H1 (cell line): ENCODE results near the gene PALD1. TPM values are rescaled to one million over a fixed set of nuclear protein-coding genes. Genes with fewer than 3 reads are reported as not detected.

Source experiments
- CTCF ChIA-PET: fragments of 300-600 bp; sonication (Branson Sonifier 250); formaldehyde crosslinking; loops from one replicate; lab custom pipeline; 2021; ENCODE audit not compliant: partially characterized antibody; lab: Charles Lee
- POLR2A ChIA-PET: fragments of 300-600 bp; sonication (Branson Sonifier 250); formaldehyde crosslinking; loops from one replicate; lab custom pipeline; 2021; ENCODE audit warnings: inconsistent platforms; ENCODE audit not compliant: partially characterized antibody; lab: Charles Lee
- DNase-seq, 2 experiments: peaks; one replicate each; pipeline versions ENCODE4 v3.0.0 to v3.0.0-alpha.2; 2010 to 2022; ENCODE audit warnings: low spot score in 2 of 2, low read depth in 1 of 2, mixed read lengths in 1 of 2
- FAIRE-seq: peaks from 2 replicates; lab custom pipeline; 2011; peaks lifted over from hg19 to GRCh38; lab: Jason Lieb, UNC
- H2AFZ ChIP-seq: 2 replicates; pipeline ENCODE4 v1.8.1; 2012; ENCODE audit warnings: low read length, inconsistent platforms
- H2AK5ac ChIP-seq: 2 replicates; pipeline ENCODE4 v1.6.1; 2013; ENCODE audit warnings: low read depth, low read length
- H2BK120ac ChIP-seq: replicated peaks from 2 replicates; pipeline ENCODE3; 2013; ENCODE audit warnings: low read depth, low read length, inconsistent platforms
- H2BK12ac ChIP-seq: 2 replicates; pipeline ENCODE4 v1.6.1; 2013; ENCODE audit warnings: low read depth, low read length
- H2BK15ac ChIP-seq: 2 replicates; pipeline ENCODE4 v1.6.1; 2013; ENCODE audit warnings: low read length
- H2BK20ac ChIP-seq: 2 replicates; pipeline ENCODE4 v1.6.1; 2013; ENCODE audit warnings: low read length
- H2BK5ac ChIP-seq: 2 replicates; pipeline ENCODE4 v1.6.1; 2013; ENCODE audit warnings: low read depth, low read length
- H3K14ac ChIP-seq: 2 replicates; pipeline ENCODE4 v1.6.1; 2013; ENCODE audit warnings: inconsistent platforms; ENCODE audit not compliant: insufficient read length
- H3K18ac ChIP-seq: 2 replicates; pipeline ENCODE4 v1.6.1; 2013; ENCODE audit warnings: low read length; ENCODE audit errors: extremely low read depth
- H3K23ac ChIP-seq: 2 replicates; pipeline ENCODE4 v1.6.1; 2013; ENCODE audit warnings: inconsistent platforms; ENCODE audit not compliant: insufficient read length
- H3K23me2 ChIP-seq: 2 replicates; pipeline ENCODE4 v1.6.1; 2013; ENCODE audit warnings: low read depth, low read length
- H3K27ac ChIP-seq: 2 replicates; pipeline ENCODE4 v1.6.1; 2011; ENCODE audit warnings: low read depth, low read length, inconsistent platforms
- H3K27me3 ChIP-seq, 4 experiments: replicated peaks in 1 of 4; 1 replicate in 1 of 4; 2 replicates in 3 of 4; pipeline versions ENCODE4 v1.6.1 to v1.8.1; 2011 to 2013; ENCODE audit warnings: low read length in 3 of 4, mild to moderate bottlenecking in 3 of 4, inconsistent platforms in 2 of 4, mixed read lengths in 2 of 4, moderate library complexity in 1 of 4; ENCODE audit not compliant: control insufficient read depth in 3 of 4, insufficient read depth in 3 of 4; ENCODE audit errors: extremely low read depth in 1 of 4
- H3K36me3 ChIP-seq, 4 experiments: 2 replicates each; pipeline versions ENCODE4 v1.6.1 to v1.8.1; 2011 to 2013; ENCODE audit warnings: mild to moderate bottlenecking in 4 of 4, low read length in 3 of 4, moderate library complexity in 2 of 4, control low read depth in 1 of 4, inconsistent platforms in 1 of 4; ENCODE audit not compliant: insufficient read depth in 4 of 4, control insufficient read depth in 2 of 4
- H3K4ac ChIP-seq: replicated peaks from 2 replicates; pipeline ENCODE3; 2013; ENCODE audit warnings: low read length, low read depth, mixed read lengths, inconsistent platforms; ENCODE audit not compliant: insufficient read length
- H3K4me1 ChIP-seq, 4 experiments: replicated peaks in 1 of 4; 1 replicate in 1 of 4; 2 replicates in 3 of 4; pipeline versions ENCODE4 v1.6.1 to v1.8.1; 2011 to 2013; ENCODE audit warnings: low read length in 3 of 4, inconsistent platforms in 2 of 4, mixed read lengths in 1 of 4; ENCODE audit not compliant: insufficient read depth in 4 of 4, control insufficient read depth in 3 of 4
- H3K4me2 ChIP-seq, 2 experiments: 2 replicates each; pipeline versions ENCODE4 v1.6.1 to v1.8.1; 2011 to 2013; ENCODE audit warnings: low read depth in 2 of 2, low read length in 2 of 2, control low read depth in 1 of 2, inconsistent platforms in 1 of 2, mild to moderate bottlenecking in 1 of 2; ENCODE audit not compliant: insufficient read depth in 1 of 2
- H3K4me3 ChIP-seq, 4 experiments: fragments of 200-600, 300-600 bp in 1 of 4; sonication (generic), shearing (Covaris generic), sonication (Bioruptor Twin) in 1 of 4; 2 replicates each; pipeline versions ENCODE4 v1.5.1 to v1.8.1; 2011 to 2016; ENCODE audit warnings: low read length in 4 of 4, low read depth in 3 of 4, control low read depth in 2 of 4, inconsistent platforms in 2 of 4, mild to moderate bottlenecking in 2 of 4, mixed read lengths in 1 of 4, moderate library complexity in 1 of 4; ENCODE audit not compliant: insufficient read depth in 2 of 4; ENCODE audit errors: extremely low read depth in 1 of 4
- H3K56ac ChIP-seq: replicated peaks from 2 replicates; pipeline ENCODE3; 2013; ENCODE audit warnings: low read depth, mild to moderate bottlenecking, mixed read lengths, low read length, inconsistent platforms; ENCODE audit not compliant: insufficient read length
- H3K79me1 ChIP-seq: 2 replicates; pipeline ENCODE4 v1.6.1; 2013; ENCODE audit warnings: low read depth, low read length, control low read depth
- H3K79me2 ChIP-seq, 2 experiments: 2 replicates each; pipeline versions ENCODE4 v1.6.1 to v1.8.1; 2012 to 2013; ENCODE audit warnings: low read length in 2 of 2, mild to moderate bottlenecking in 2 of 2, inconsistent platforms in 1 of 2; ENCODE audit not compliant: insufficient read depth in 2 of 2, control insufficient read depth in 1 of 2
- H3K9ac ChIP-seq, 4 experiments: replicated peaks in 1 of 4; 1 replicate in 1 of 4; 2 replicates in 3 of 4; pipeline versions ENCODE4 v1.6.1 to v1.8.1; 2011 to 2013; ENCODE audit warnings: low read depth in 3 of 4, low read length in 3 of 4, control low read depth in 2 of 4, mild to moderate bottlenecking in 2 of 4, moderate library complexity in 2 of 4, inconsistent platforms in 1 of 4; ENCODE audit errors: extremely low read depth in 1 of 4
- H3K9me3 ChIP-seq, 2 experiments: 2 replicates each; pipeline versions ENCODE4 v1.6.1 to v1.8.1; 2012 to 2013; ENCODE audit warnings: mild to moderate bottlenecking in 2 of 2, moderate library complexity in 2 of 2, control low read depth in 1 of 2, inconsistent platforms in 1 of 2, low read depth in 1 of 2, low read length in 1 of 2, mixed read lengths in 1 of 2; ENCODE audit not compliant: insufficient read depth in 2 of 2
- H4K20me1 ChIP-seq, 2 experiments: replicated peaks in 1 of 2; 2 replicates each; pipeline versions ENCODE3 to v1.8.1; 2011 to 2013; ENCODE audit warnings: inconsistent platforms in 2 of 2, low read length in 2 of 2, mild to moderate bottlenecking in 1 of 2; ENCODE audit not compliant: insufficient read depth in 2 of 2, control insufficient read depth in 1 of 2
- H4K5ac ChIP-seq: 2 replicates; pipeline ENCODE4 v1.6.1; 2013; ENCODE audit warnings: low read length, low read depth, mixed read lengths, inconsistent platforms; ENCODE audit not compliant: insufficient read length
- H4K8ac ChIP-seq: 2 replicates; pipeline ENCODE4 v1.8.0; 2013; ENCODE audit warnings: mild to moderate bottlenecking, moderate library complexity, low read length, inconsistent platforms; ENCODE audit not compliant: insufficient read depth; ENCODE audit errors: extremely low read depth
- H4K91ac ChIP-seq: replicated peaks from 2 replicates; pipeline ENCODE3; 2013; ENCODE audit warnings: low read length, mixed read lengths, inconsistent platforms; ENCODE audit not compliant: insufficient read length
- CTCF ChIP-seq, 3 experiments: IDR thresholded peaks; 1 replicate in 2 of 3; 2 replicates in 1 of 3; pipeline versions ENCODE4 v1.5.1 to v1.6.1; 2011; ENCODE audit warnings: low read length in 3 of 3, mild to moderate bottlenecking in 3 of 3, inconsistent platforms in 2 of 3, low read depth in 1 of 3, moderate library complexity in 1 of 3; ENCODE audit not compliant: insufficient read depth in 1 of 3; ENCODE audit errors: control extremely low read depth in 1 of 3
- GTF2F1 ChIP-seq: IDR thresholded peaks from 2 replicates; pipeline ENCODE4 v1.6.1; 2012; ENCODE audit warnings: low read depth, low read length, improper control_type of control experiment, borderline replicate concordance
- MAX ChIP-seq: IDR thresholded peaks from 2 replicates; pipeline ENCODE4 v1.6.1; 2012; ENCODE audit warnings: inconsistent platforms
- RAD21 ChIP-seq, 2 experiments: IDR thresholded peaks in 1 of 2; conservative IDR thresholded peaks in 1 of 2; 2 replicates each; pipeline ENCODE4 v1.6.1; 2011; ENCODE audit warnings: low read depth in 2 of 2, low read length in 2 of 2, improper control_type of control experiment in 1 of 2, inconsistent platforms in 1 of 2, mild to moderate bottlenecking in 1 of 2, moderate library complexity in 1 of 2
- RFX5 ChIP-seq: IDR thresholded peaks from 2 replicates; pipeline ENCODE4 v1.6.1; 2011; ENCODE audit warnings: low read depth, low read length, improper control_type of control experiment, borderline replicate concordance
- RNF2 ChIP-seq: fragments of 200-900, 300-1000 bp; sonication (generic); IDR thresholded peaks from 2 replicates; pipeline ENCODE4 v1.7.1; 2016; ENCODE audit warnings: borderline replicate concordance, low read depth, mild to moderate bottlenecking, antibody characterized with exemption, low read length; ENCODE audit not compliant: poor library complexity, severe bottlenecking; ENCODE audit errors: missing control alignments
- WGBS, 2 experiments: shearing (Covaris generic) in 1 of 2; methylation state at CpG; one replicate each; pipeline versions ENCODE4 v1.1.6 to v1.1.7; 2013 to 2015; ENCODE audit warnings: low lambda C conversion rate in 2 of 2, mixed read lengths in 2 of 2, inconsistent platforms in 1 of 2, low coverage in 1 of 2, missing lambda C conversion rate in 1 of 2; ENCODE audit not compliant: insufficient replicate concordance in 2 of 2, insufficient coverage in 1 of 2, insufficient read length in 1 of 2; ENCODE audit errors: extremely low coverage in 1 of 2, missing lambda C conversion rate in 1 of 2; 5-methylcytosine and 5-hydroxymethylcytosine counted together
- polyA plus RNA-seq, 7 experiments: library from polyadenylated mRNA; depleted of rRNA in 3 of 7; stranded (reverse) in 5 of 7; unstranded in 2 of 7; fragments of >200 nt in 5 of 7; fragments of 200-250 nt in 2 of 7; gene quantifications; 1 replicate in 5 of 7; 2 replicates in 1 of 7; 4 replicates in 1 of 7; pipeline versions ENCODE4 v1.2.1 to v1.2.3, GENCODE V29; 2011 to 2013; ENCODE audit warnings: missing spikeins in 2 of 7, mixed read lengths in 2 of 7
- total RNA-seq: library from RNA; stranded (reverse); fragmentation: NEBNext Ultra II Directional; extraction: Animal tissue kit (Norgen Biotek cat#: 25700); gene quantifications from 2 replicates; pipeline ENCODE4 v1.2.1, GENCODE V29; 2021

PALD1 gene
- total and polyA plus RNA-seq, 2 of the 8 experiments (the other 6 are each of a cell fraction or from before 2014, with no cell fraction given), result 13.3 to 32.8 TPM

GRCh38 chr10:70537398-70538194, 59.0 kb downstream of the PALD1 start:
- Histone ChIP-seq H3K4me1 (peaks cover 3 to 9% (median 6%) of the 10 kb centered on the region in 4 experiments; a peak in 4 of 7 replicates), H3K9ac (no peak overlapping the region), H3K27me3 (no peaks in the 10 kb centered on the region), H2BK5ac (peak overlapping the region; percentile 22; the same call in 1 of the 2 replicates), H3K4me2 (no peak overlapping the region), H3K4ac (no peak overlapping the region), H3K4me3 (no peak overlapping the region), H3K79me2 (no peaks in the 10 kb centered on the region), H4K20me1 (peaks cover 3 to 13% of the 10 kb centered on the region in 2 experiments), H3K36me3 (peaks cover 0 to 2% (median 0%) of the 10 kb centered on the region in 4 experiments; a peak in 2 of 8 replicates), H3K79me1 (no peaks in the 10 kb centered on the region), H2BK15ac (peak overlapping the region; percentile 74; the same call in 1 of the 2 replicates), H3K14ac (no peak overlapping the region), H4K91ac (no peak overlapping the region), H3K9me3 (no peaks in the 10 kb centered on the region), H3K27ac (no peak overlapping the region), H4K5ac (no peak overlapping the region), H3K23ac (no peak overlapping the region), H2AK5ac (no peak overlapping the region), H4K8ac (no peak overlapping the region), H2AFZ (no peak overlapping the region), H3K18ac (no peak overlapping the region; the same call in 1 of the 2 replicates), H3K23me2 (peaks cover 6% of the 10 kb centered on the region; the same call in 1 of the 2 replicates), H2BK20ac (0 out of 2 replicates have a peak overlapping the region, but pooled peaks have one; percentile 90), H2BK12ac (0 out of 2 replicates have a peak overlapping the region, but pooled peaks have one; percentile 30), H3K56ac (no peak overlapping the region), H2BK120ac (no peak overlapping the region)
- peak in 1 of 2 experiments; percentile 90 for DNase-seq
- FAIRE-seq, result peak; percentile 92
- POLR2A ChIA-PET, result interaction anchor here (0.6 to 1.6 kb wide), 3 partner anchors 60 to 391 kb away, joined by 3 read pairs; partner anchors contain the start of gene TYSND1
- CTCF ChIA-PET, result interaction anchor here (0.6 to 26.8 kb wide), 29 partner anchors 8 to 328 kb away, joined by 3 to 908 read pairs (median 4); partner anchors contain the start of gene PALD1
- WGBS, 2 experiments, result 48% methylated on average over 14 of the region's 15 CpGs; no CpG with 5 or more reads in 1 of the 2 experiments
- TF ChIP-seq RAD21 (IDR thresholded peaks at IDR 0.05 in 1 of 2, conservative IDR thresholded peaks at IDR 0.05 in 1 of 2; ENCODE audit: low read depth in 2 of 2, low read length in 2 of 2) (peak; percentile 56 to 66), GTF2F1 (no peak), CTCF (IDR thresholded peaks at IDR 0.05; ENCODE audit: control extremely low read depth in 1 of 3, insufficient read depth in 1 of 3, low read depth in 1 of 3, low read length in 3 of 3) (peak; percentile 83 to 97 (median 87)), MAX (peak; percentile 33; the same call in 1 of the 2 replicates), RNF2 (no peak), RFX5 (no peak)
